Astrocyte of the spinal cord (primary cell): ENCODE data around the gene UTF1.
A peak's percentile ranks its signal among the peaks of the same experiment; 100 is the strongest.

Experiments
- DNase-seq: peaks from one replicate; pipeline ENCODE4 v3.0.0; 2011; ENCODE audit warnings: low read depth, low spot score
- H3K4me3 ChIP-seq: 2 replicates; pipeline ENCODE4 v1.5.1; 2011; ENCODE audit warnings: low read depth, mild to moderate bottlenecking, low read length, moderate library complexity
- in situ Hi-C: cut with HindIII; loops from 2 replicates; pipeline ENCODE4 v1.10.0; 2017; ENCODE audit warnings: low sequenced_read_pairs
- TF ChIP-seq, protein P1 (sequence below): IDR thresholded peaks from 2 replicates; pipeline ENCODE4 v1.5.1; 2012; ENCODE audit warnings: low read depth, mild to moderate bottlenecking, low read length, inconsistent platforms

The UTF1 gene

GRCh38 chr10:133258066-133258817 lies 28.2 kb downstream of the UTF1 start:
- TF ChIP-seq, protein P1, sequence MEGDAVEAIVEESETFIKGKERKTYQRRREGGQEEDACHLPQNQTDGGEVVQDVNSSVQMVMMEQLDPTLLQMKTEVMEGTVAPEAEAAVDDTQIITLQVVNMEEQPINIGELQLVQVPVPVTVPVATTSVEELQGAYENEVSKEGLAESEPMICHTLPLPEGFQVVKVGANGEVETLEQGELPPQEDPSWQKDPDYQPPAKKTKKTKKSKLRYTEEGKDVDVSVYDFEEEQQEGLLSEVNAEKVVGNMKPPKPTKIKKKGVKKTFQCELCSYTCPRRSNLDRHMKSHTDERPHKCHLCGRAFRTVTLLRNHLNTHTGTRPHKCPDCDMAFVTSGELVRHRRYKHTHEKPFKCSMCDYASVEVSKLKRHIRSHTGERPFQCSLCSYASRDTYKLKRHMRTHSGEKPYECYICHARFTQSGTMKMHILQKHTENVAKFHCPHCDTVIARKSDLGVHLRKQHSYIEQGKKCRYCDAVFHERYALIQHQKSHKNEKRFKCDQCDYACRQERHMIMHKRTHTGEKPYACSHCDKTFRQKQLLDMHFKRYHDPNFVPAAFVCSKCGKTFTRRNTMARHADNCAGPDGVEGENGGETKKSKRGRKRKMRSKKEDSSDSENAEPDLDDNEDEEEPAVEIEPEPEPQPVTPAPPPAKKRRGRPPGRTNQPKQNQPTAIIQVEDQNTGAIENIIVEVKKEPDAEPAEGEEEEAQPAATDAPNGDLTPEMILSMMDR, result no peak
- no peak overlapping the region for H3K4me3 ChIP-seq
- no peak for DNase-seq
- in situ Hi-C loops, result no loop called here

DNA sequence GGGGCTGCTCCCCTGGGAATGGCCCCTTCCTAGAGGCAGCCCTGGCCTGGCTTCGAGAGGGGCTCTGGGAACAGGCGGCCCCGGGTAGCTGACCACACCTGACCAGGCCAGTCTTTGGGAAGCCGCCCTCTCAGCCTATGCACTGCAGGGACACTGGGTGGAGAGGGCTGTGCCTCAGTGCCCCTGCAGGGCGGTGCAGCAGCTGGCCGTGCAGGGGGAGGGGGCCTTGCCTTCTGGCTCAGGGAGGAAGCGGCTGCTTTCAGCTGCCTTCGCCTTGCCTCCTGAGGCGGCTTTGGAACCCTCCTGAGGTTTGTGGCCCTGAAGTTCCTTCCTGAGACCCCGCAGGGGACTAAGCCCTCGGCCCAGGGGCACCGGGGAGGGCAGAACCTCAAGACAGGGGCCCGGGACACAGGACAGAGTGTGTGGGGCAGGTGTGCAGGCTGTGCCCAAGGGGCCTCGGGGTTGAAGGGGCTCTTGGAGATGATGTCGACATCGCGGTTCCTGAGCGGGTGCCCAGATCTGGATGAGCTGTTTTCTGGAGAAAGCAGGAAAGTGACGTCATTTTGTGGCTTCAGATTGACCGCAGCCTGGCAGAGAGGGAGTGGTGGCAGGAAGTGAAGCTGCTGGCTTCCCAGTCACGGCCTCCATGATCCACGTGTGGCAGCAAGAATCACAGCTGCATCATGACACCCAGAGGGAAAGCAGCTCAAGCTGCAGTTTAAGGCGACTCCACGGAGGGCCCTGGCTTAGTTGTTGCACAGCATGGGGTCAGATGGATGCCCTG lies 29.0 kb downstream of the UTF1 start:
- peak; percentile 99 for DNase-seq
- no peak overlapping the region for H3K4me3 ChIP-seq

DNA sequence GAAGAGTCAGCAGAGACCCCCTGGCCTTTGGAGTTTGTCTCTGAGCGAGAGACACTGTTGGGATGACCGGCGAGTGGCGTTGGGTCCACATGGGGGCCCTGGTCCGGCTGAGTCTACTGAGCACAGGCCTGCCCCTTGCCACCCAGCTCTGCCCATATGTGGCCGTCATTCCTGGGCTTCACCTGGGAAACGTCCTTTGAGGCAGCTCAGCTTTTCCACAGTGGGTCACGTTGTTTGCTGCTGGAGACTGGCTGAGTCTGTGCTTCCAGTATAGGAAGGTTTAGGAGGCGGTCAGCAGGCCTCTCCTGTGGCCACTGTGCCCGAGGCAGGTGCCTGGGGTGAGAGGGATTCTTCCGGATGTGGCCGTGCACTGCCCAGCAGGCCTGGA lies 29.6 kb downstream of the UTF1 start:
- no peak for DNase-seq
- TF ChIP-seq, protein P1, result no peak
- H3K4me3 ChIP-seq, result no peak overlapping the region
- in situ Hi-C loops, result no loop called here

More for the DNA sequence above, 29.0 kb downstream of the UTF1 start:
- in situ Hi-C loops, result no loop called here
- TF ChIP-seq, protein P1, result no peak

- peak; percentile 22 for DNase-seq
- in situ Hi-C loops, result no loop called here
- peak overlapping the region; percentile 35 for H3K4me3 ChIP-seq
- TF ChIP-seq, protein P1, result no peak
Measured at GRCh38 chr10:133260895-133261725, 31.1 kb downstream of the UTF1 start.

DNA sequence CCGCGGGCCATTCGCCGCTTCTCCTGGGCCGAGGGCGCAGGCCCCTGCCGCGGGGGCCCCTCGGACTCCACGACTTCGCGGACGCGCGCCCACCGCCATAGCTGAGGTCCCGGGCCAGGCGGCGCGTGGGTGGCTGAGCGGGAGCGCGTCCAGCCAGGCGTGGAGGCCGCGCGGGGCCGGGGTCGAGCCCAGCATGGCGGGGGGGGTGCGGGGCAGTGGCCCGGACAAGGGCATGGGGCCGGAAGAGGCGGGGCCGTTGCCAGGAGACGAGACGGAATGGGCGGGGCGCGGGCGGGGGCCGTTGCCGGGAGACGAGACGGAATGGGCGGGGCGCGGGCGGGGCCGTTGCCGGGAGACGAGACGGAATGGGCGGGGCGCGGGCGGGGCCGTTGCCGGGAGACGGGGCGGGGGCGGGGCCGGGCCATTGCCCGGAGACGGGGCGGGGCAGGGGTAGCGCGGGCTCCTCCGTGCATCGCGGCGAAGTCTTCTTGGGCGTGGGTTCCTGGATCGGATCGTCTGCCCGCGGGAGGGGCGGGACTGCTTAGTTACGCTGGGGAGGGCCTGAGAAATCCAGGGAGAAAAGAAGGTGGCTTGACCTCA lies 31.8 kb downstream of the UTF1 start:
- TF ChIP-seq, protein P1, result no peak
- peak overlapping the region; percentile 37 for H3K4me3 ChIP-seq
- peak; percentile 44 for DNase-seq
- in situ Hi-C loops, result no loop called here

DNA sequence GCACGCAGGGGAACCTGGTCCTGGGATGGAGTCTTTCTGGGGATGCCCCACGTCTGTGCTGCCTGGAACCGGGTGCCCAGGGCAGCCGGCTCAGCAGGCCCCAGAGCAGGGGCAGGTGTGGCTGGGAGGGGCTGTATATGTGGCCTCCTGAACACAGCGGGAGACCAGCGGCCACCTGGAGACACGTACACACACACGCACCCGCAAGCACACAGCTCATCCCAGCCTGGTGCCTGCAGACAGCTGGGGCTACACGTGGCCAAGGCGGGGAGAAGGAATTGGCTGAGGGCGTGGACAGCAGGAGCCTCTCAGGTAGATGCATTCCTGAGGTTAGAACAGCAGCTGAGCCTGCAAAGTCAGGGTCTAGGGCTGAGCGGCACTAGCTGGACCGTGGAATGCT lies 32.7 kb downstream of the UTF1 start:
- DNase-seq, result no peak
- TF ChIP-seq, protein P1, result no peak
- in situ Hi-C loops, result no loop called here
- H3K4me3 ChIP-seq, result no peak overlapping the region
